HL-60 (cell line): ENCODE data around the gene PCDH8.

Experiments
- DNase-seq, 2 experiments: peaks; one replicate each; pipeline ENCODE4 v3.0.0-alpha.2; 2010 to 2020; ENCODE audit warnings: low read depth in 1 of 2, low spot score in 1 of 2
- H3K27ac ChIP-seq: fragments of 250-450 bp; sonication (Bioruptor Pico); replicated peaks from 2 replicates; pipeline ENCODE4 v1.5.1; 2020; ENCODE audit warnings: mild to moderate bottlenecking, moderate library complexity
- H3K27me3 ChIP-seq: fragments of 250-450 bp; sonication (Bioruptor Pico); 2 replicates; pipeline ENCODE4 v1.5.1; 2021; ENCODE audit warnings: mild to moderate bottlenecking, moderate library complexity; ENCODE audit not compliant: insufficient read depth, poor library complexity, severe bottlenecking
- H3K4me3 ChIP-seq: replicated peaks from 2 replicates; pipeline ENCODE4 v1.5.1; 2011; ENCODE audit warnings: mild to moderate bottlenecking, control low read depth, low read length; ENCODE audit not compliant: insufficient read depth
- CTCF ChIP-seq: IDR thresholded peaks from one replicate; pipeline ENCODE4 v1.5.1; 2011; ENCODE audit warnings: low read length, control low read depth, inconsistent platforms; ENCODE audit not compliant: insufficient read depth
- GABPA ChIP-seq: IDR thresholded peaks from 2 replicates; pipeline ENCODE4 v1.6.1; 2012; ENCODE audit warnings: low read depth
- POLR2AphosphoS5 ChIP-seq: IDR thresholded peaks from 2 replicates; pipeline ENCODE4 v1.6.1; 2012; ENCODE audit warnings: low read depth
- REST ChIP-seq: IDR thresholded peaks from 2 replicates; pipeline ENCODE4 v1.6.1; 2012; ENCODE audit warnings: low read depth; ENCODE audit not compliant: insufficient replicate concordance
- SPI1 ChIP-seq: IDR thresholded peaks from 2 replicates; pipeline ENCODE4 v1.6.1; 2012; ENCODE audit warnings: low read depth, mild to moderate bottlenecking, borderline replicate concordance

PCDH8 gene

GRCh38 chr13:52862358-52863206 is 14.1 kb upstream of the PCDH8 start:
- DNase-seq: peak in 1 of 2 experiments; percentile 24
- Histone ChIP-seq H3K27ac (no peak overlapping the region), H3K27me3 (peaks cover 7% of the 10 kb centered on the region), H3K4me3 (no peak overlapping the region)
- TF ChIP-seq CTCF: peak; percentile 50
- no peak for TF ChIP-seq POLR2AphosphoS5

GRCh38 chr13:52852444-52852843 is 4.0 kb upstream of the PCDH8 start:
- DNase-seq: no peak
- Histone ChIP-seq H3K4me3 (no peak overlapping the region), H3K27me3 (peaks cover 43% of the 10 kb centered on the region), H3K27ac (no peak overlapping the region)
- TF ChIP-seq POLR2AphosphoS5 (no peak), CTCF (no peak), GABPA (no peak), REST (no peak), SPI1 (no peak)

DNA sequence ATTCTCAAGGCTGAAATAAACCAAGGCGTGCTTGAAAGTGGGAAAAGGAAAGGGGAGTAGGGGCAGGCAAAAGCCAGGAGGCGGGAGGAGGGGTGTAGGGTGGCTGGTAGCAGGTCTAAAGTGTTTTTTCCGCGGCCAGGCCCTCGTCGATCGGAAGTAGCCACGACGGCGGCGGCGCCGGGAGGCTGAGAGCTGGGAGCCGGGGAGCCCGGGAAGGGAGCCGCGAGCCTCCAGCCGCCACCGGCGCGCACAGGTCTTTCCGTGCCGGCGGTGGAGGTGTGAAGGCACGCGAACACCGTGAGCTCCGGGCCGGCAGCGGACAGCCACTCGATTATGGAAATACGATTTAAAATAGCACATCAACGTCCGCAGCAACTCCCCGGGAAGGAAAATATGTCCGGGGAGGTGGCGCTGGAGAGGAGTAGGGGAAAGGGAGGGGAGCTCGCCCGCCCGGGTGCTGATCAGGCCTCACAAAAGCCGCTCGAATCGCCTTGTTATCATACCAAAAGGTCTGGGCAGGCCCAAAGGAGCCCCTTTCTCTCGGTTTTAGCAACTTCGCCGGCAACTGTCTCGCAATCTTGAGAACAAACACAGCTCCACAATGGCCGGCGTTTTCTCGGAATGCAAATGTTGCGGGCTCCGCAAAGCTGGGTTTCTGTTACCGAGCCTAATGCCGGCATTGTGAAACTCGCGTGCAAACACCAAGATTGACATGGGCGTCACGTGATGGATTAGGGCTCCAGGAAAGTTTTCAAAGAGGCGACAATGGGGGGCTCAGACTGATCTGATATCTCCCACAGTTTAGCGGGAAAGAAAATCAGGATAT is 2.9 kb upstream of the PCDH8 start:
- Histone ChIP-seq H3K27me3 (peaks cover 41% of the 10 kb centered on the region), H3K4me3 (peak overlapping the region; percentile 50), H3K27ac (peak overlapping the region; percentile 51)
- peak in 1 of 2 experiments; percentile 70 for DNase-seq
- no peak for TF ChIP-seq POLR2AphosphoS5
- TF ChIP-seq REST: no peak
- TF ChIP-seq GABPA: no peak
- no peak for TF ChIP-seq SPI1
- TF ChIP-seq CTCF: no peak
